HG03175 (cell line): ENCODE measurements around the gene PDE9A.
"Not testable (repeated sequence)": the region's sequence is repeated elsewhere in the genome, so short reads cannot be mapped to it uniquely, and the experiment has no call there.

ENCODE experiments used
- ATAC-seq: cut with Tn5 transposase; IDR thresholded peaks from one replicate; pipeline ENCODE4 v1.9.1; 2021; ENCODE audit warnings: mild to moderate bottlenecking, moderate library complexity; ENCODE audit not compliant: unreplicated experiment

The PDE9A gene

GRCh38 chr21:42653231-42654061 lies at the start of gene PDE9A:
Gene PDE9A, plus strand, starts transcription at chr21:42653621. Its CDS starts 194 bp downstream, at chr21:42653815.
- ATAC-seq = no peak

GRCh38 chr21:42607102-42607501 lies 46.3 kb upstream of the PDE9A start:
- ATAC-seq = no peak

- no peak for ATAC-seq
Observed at GRCh38 chr21:42607525-42608102, 45.8 kb upstream of the PDE9A start.

GRCh38 chr21:42608446-42608845 lies 45.0 kb upstream of the PDE9A start:
- no peak for ATAC-seq

- ATAC-seq = no peak
Observed at GRCh38 chr21:42609811-42610210, 43.6 kb upstream of the PDE9A start.

- no peak for ATAC-seq
Observed at GRCh38 chr21:42611852-42612251, 41.6 kb upstream of the PDE9A start.

- ATAC-seq = no peak
Observed at GRCh38 chr21:42612390-42612789, 41.0 kb upstream of the PDE9A start.

GRCh38 chr21:42613756-42614155 lies 39.7 kb upstream of the PDE9A start:
- ATAC-seq = no peak

- no peak for ATAC-seq
Observed at GRCh38 chr21:42614396-42614795, 39.0 kb upstream of the PDE9A start.

GRCh38 chr21:42614811-42615351 lies 38.5 kb upstream of the PDE9A start:
- no peak for ATAC-seq

GRCh38 chr21:42615377-42615776 lies 38.0 kb upstream of the PDE9A start:
- ATAC-seq = not testable (repeated sequence)

GRCh38 chr21:42615924-42616323 lies 37.5 kb upstream of the PDE9A start:
- ATAC-seq = no peak

- ATAC-seq = no peak
Observed at GRCh38 chr21:42616446-42616845, 37.0 kb upstream of the PDE9A start.

GRCh38 chr21:42616941-42617340 lies 36.5 kb upstream of the PDE9A start:
- no peak for ATAC-seq

- ATAC-seq = no peak
Observed at GRCh38 chr21:42617486-42617885, 35.9 kb upstream of the PDE9A start.

GRCh38 chr21:42618707-42619102 lies 34.7 kb upstream of the PDE9A start:
- ATAC-seq = no peak

GRCh38 chr21:42619166-42619565 lies 34.3 kb upstream of the PDE9A start:
- no peak for ATAC-seq

GRCh38 chr21:42619841-42620240 lies 33.6 kb upstream of the PDE9A start:
- ATAC-seq = no peak

- ATAC-seq = no peak
Observed at GRCh38 chr21:42621166-42621818, 32.1 kb upstream of the PDE9A start.

GRCh38 chr21:42621819-42622177 lies 31.6 kb upstream of the PDE9A start:
- ATAC-seq = no peak

- ATAC-seq = no peak
Observed at GRCh38 chr21:42622284-42622683, 31.1 kb upstream of the PDE9A start.

- ATAC-seq = no peak
Observed at GRCh38 chr21:42623694-42624093, 29.7 kb upstream of the PDE9A start.
